Small intestine (tissue), 7 donors: ENCODE data around the gene RBBP4. TPM values are rescaled to one million over a fixed set of nuclear protein-coding genes. Genes with fewer than 3 reads are reported as not detected.

Experiments used
- DNase-seq, 2 donors: peaks; one replicate each; pipeline versions ENCODE4 v3.0.0 to v3.0.0-alpha.2; 2013
- FAIRE-seq: peaks from 2 replicates; lab custom pipeline; 2012; peaks lifted over from hg19 to GRCh38; lab: Jason Lieb, UNC
- H3K27ac ChIP-seq, 3 donors: one replicate each; pipeline ENCODE4 v1.5.1; 2013; ENCODE audit warnings: low read length in 2 of 3, mild to moderate bottlenecking in 2 of 3, control low read depth in 1 of 3, inconsistent platforms in 1 of 3, low read depth in 1 of 3, moderate library complexity in 1 of 3
- H3K27me3 ChIP-seq, 3 donors: one replicate each; pipeline ENCODE4 v1.6.1; 2013; ENCODE audit warnings: low read length in 3 of 3, inconsistent platforms in 1 of 3; ENCODE audit not compliant: control insufficient read depth in 3 of 3, insufficient read depth in 3 of 3
- H3K36me3 ChIP-seq, 3 donors: one replicate each; pipeline ENCODE4 v1.6.1; 2013; ENCODE audit warnings: low read length in 3 of 3, inconsistent platforms in 1 of 3, low read depth in 1 of 3, mild to moderate bottlenecking in 1 of 3, moderate library complexity in 1 of 3; ENCODE audit not compliant: control insufficient read depth in 3 of 3, insufficient read depth in 2 of 3
- H3K4me1 ChIP-seq, 3 donors: one replicate each; pipeline ENCODE4 v1.6.1; 2013; ENCODE audit warnings: low read length in 2 of 3, inconsistent platforms in 1 of 3, low read depth in 1 of 3, mild to moderate bottlenecking in 1 of 3, moderate library complexity in 1 of 3; ENCODE audit not compliant: control insufficient read depth in 3 of 3, insufficient read depth in 2 of 3
- H3K4me3 ChIP-seq, 3 donors: one replicate each; pipeline ENCODE4 v1.5.1; 2013; ENCODE audit warnings: low read length in 3 of 3, control low read depth in 1 of 3, inconsistent platforms in 1 of 3, low read depth in 1 of 3, mild to moderate bottlenecking in 1 of 3, moderate library complexity in 1 of 3
- H3K9me3 ChIP-seq, 2 donors: one replicate each; pipeline ENCODE4 v1.6.1; 2013; ENCODE audit warnings: low read depth in 1 of 2, low read length in 1 of 2; ENCODE audit not compliant: control insufficient read depth in 2 of 2, insufficient read depth in 1 of 2
- WGBS, 3 donors: extraction: QIAGEN DNeasy Blood & Tissue Kit; methylation state at CpG; one replicate each; pipeline ENCODE4 v1.1.7; 2013; 5-methylcytosine and 5-hydroxymethylcytosine counted together
- polyA plus RNA-seq, 4 donors: library from polyadenylated mRNA; stranded (reverse) in 3 of 4; unstranded in 1 of 4; fragments of 200-250 nt in 3 of 4; fragments of 120-200 nt in 1 of 4; gene quantifications; one replicate each; pipeline versions ENCODE4 v1.2.1 to v1.2.3, GENCODE V29; 2013
- donor health status: healthy with polysubstance abuse.
- donor health status: control.
- donor health status: control.
- donor health status: Bipolar disorder and iron deficiency.
- donor health status: healthy.

Gene RBBP4
- polyA plus RNA-seq, 4 donors: 38.7 to 160 (median 60.0) TPM

GRCh38 chr1:32714277-32714676, 63.3 kb downstream of the RBBP4 start:
- Histone ChIP-seq H3K4me1 (peaks cover 3 to 32% (median 3%) of the 10 kb centered on the region in 3 donors), H3K27me3 (no peaks in the 10 kb centered on the region), H3K27ac (no peak overlapping the region), H3K36me3 (no peaks in the 10 kb centered on the region), H3K9me3 (no peaks in the 10 kb centered on the region), H3K4me3 (no peak overlapping the region)
- DNase-seq (peak in 1 of 2 donors; percentile 62), FAIRE-seq (no peak)
- 70 to 81% (median 72%) methylated on average over 4 of the region's 4 CpGs for WGBS, 3 donors

DNA sequence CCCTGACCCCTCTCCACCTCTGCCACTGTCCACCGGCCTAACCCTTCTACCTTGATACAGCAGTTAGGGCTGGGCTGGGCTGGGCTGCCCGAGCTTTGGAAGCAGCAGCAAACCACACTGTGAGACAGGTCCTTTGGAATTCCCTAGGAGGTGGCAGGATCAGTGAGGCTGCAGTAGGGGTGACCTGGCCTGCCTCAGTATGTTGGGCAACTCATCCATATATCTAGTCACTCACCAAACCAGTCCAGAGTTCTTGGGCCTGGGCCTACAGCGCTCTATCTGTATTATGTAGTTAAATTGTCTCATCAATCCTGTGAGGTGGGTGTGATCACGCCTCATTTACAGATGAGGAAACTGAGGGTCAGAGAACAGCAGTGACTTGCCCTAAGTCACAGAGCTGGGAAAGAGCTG, 64.9 kb downstream of the RBBP4 start:
- Histone ChIP-seq H3K27me3 (no peaks in the 10 kb centered on the region), H3K4me1 (peaks cover 3 to 32% (median 3%) of the 10 kb centered on the region in 3 donors), H3K4me3 (no peak overlapping the region), H3K27ac (peak overlapping the region; percentile 73 to 78 (median 77)), H3K36me3 (no peaks in the 10 kb centered on the region), H3K9me3 (no peaks in the 10 kb centered on the region)
- no peak for FAIRE-seq
- WGBS, 3 donors: 50 to 74% (median 71%) methylated on average over 4 of the region's 4 CpGs
- DNase-seq: peak in 1 of 2 donors; percentile 34

DNA sequence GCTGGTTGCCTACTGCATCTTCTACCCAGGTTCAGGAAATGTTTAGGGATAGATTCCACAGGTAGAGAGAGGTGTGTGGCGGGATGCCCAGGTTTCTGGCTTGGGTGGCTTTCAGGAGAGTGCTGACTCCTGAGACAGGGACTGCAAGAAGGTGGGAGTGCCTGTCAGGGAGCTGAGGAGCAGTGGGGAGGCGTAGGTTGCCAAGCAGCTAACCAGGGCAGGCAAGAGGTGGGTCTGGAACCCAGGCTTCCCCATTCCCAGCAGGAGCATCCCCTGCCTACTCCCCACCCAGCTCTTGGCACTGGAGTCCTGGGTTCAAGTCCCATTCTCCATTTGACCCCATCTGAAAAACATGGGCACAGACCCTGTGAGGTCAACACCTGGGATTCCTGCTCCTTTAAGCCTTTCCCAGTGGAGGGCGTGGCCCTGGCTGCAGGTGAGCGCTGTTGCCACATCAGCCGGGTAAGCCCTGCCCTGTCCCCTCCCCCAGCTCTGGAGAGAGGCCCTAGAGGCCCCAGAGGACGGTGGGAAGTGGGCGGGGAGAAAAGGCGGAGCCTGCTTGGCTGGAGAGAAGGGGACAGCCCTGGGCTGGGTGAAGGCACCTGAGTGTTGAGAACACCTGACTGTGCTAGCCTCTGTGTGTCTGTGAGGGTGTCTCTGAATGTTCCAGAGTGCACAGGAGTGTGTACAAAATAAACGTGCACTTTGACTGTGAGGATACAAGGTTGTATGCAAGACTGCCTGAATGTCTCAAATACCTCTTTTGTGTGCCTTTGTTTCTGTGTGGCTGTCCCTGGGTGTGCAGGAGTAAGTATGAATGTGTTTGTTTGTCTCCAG, 65.5 kb downstream of the RBBP4 start:
- FAIRE-seq (no peak), DNase-seq (peak; percentile 99)
- Histone ChIP-seq H3K4me1 (peaks cover 3 to 32% (median 3%) of the 10 kb centered on the region in 3 donors), H3K4me3 (no peak overlapping the region), H3K27ac (peak overlapping the region; percentile 73 to 78 (median 77)), H3K9me3 (no peaks in the 10 kb centered on the region), H3K27me3 (no peaks in the 10 kb centered on the region), H3K36me3 (no peaks in the 10 kb centered on the region)
- 17 to 21% (median 19%) methylated on average over 9 of the region's 9 CpGs for WGBS, 3 donors

- FAIRE-seq (no peak), DNase-seq (no peak)
- peaks cover 3 to 30% (median 3%) of the 10 kb centered on the region in 3 donors for H3K4me1 ChIP-seq
- H3K36me3 ChIP-seq: no peaks in the 10 kb centered on the region
- H3K4me3 ChIP-seq: no peak overlapping the region
- no peaks in the 10 kb centered on the region for H3K9me3 ChIP-seq
- H3K27me3 ChIP-seq: no peaks in the 10 kb centered on the region
- H3K27ac ChIP-seq: peak overlapping the region in 1 of 3 donors; percentile 58
- WGBS, 3 donors: 89 to 91% (median 90%) methylated on average over 4 of the region's 4 CpGs
These were observed 66.5 kb downstream of the RBBP4 start for GRCh38 chr1:32717503-32717902.

DNA sequence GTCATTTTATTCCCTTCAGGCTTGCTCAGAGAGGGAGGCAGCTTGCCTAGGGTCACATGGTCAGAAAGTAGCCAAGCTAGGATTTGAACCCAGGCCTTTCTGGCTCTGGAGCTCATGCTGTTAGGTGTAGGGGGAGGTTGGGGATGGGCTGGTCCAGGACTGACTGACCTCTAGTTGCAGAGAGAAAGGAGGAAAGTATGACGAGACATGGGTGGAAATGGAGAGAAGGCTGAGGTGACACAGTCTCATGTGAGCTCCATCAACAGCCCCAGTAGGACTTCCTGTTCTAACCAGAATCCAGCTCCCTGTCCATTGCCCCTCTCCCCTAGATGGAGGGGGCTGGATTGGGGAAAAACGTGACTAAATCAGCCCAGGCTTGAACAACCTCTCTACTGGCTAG, 67.0 kb downstream of the RBBP4 start:
- H3K4me1 ChIP-seq: peaks cover 3 to 30% (median 3%) of the 10 kb centered on the region in 3 donors
- no peak overlapping the region for H3K4me3 ChIP-seq
- no peak overlapping the region for H3K27ac ChIP-seq
- H3K9me3 ChIP-seq: no peaks in the 10 kb centered on the region
- H3K27me3 ChIP-seq: no peaks in the 10 kb centered on the region
- WGBS, 3 donors: 66 to 77% (median 69%) methylated on average over 2 of the region's 2 CpGs
- FAIRE-seq (no peak), DNase-seq (no peak)
- no peaks in the 10 kb centered on the region for H3K36me3 ChIP-seq

DNA sequence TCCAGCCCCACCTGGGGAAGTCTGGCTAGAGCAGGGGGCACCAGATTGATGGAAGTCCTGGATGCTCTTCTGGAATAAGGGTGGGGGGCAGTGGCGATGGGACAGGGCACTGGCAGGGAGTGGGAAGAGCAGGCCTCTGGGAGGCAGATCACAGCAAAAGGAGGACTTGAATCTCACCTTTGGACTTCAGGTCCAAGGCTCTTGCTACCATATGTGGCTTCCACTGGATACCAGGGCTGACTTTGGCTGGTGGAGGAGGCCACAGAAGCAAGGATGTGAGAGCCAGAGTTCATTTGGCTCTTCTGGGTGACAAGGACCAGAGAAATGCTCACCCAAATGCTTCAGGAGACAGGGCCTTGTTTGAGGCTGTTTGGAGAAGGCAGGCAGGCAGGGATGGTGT, 67.5 kb downstream of the RBBP4 start:
- no peak overlapping the region for H3K27ac ChIP-seq
- no peaks in the 10 kb centered on the region for H3K27me3 ChIP-seq
- 67 to 85% (median 69%) methylated on average over 1 of the region's 1 CpG for WGBS, 3 donors
- H3K36me3 ChIP-seq: no peaks in the 10 kb centered on the region
- DNase-seq: peak; percentile 37 to 52
- peaks cover 3 to 30% (median 3%) of the 10 kb centered on the region in 3 donors for H3K4me1 ChIP-seq
- no peaks in the 10 kb centered on the region for H3K9me3 ChIP-seq
- no peak overlapping the region for H3K4me3 ChIP-seq
- no peak for FAIRE-seq

- 80 to 87% (median 81%) methylated on average over 4 of the region's 4 CpGs for WGBS, 3 donors
- H3K9me3 ChIP-seq: no peaks in the 10 kb centered on the region
- no peak for FAIRE-seq
These were observed 68.8 kb downstream of the RBBP4 start for GRCh38 chr1:32719681-32720275.

GRCh38 chr1:32724678-32725614, 73.9 kb downstream of the RBBP4 start:
- H3K9me3 ChIP-seq: no peaks in the 10 kb centered on the region
- H3K27ac ChIP-seq: no peak overlapping the region
- H3K36me3 ChIP-seq: no peaks in the 10 kb centered on the region
- WGBS, 3 donors: 43 to 48% (median 43%) methylated on average over 14 of the region's 14 CpGs
- no peak overlapping the region for H3K4me3 ChIP-seq
- H3K27me3 ChIP-seq: no peaks in the 10 kb centered on the region
- FAIRE-seq (no peak), DNase-seq (peak; percentile 55 to 80)
- peaks cover 0 to 2% (median 0%) of the 10 kb centered on the region in 3 donors for H3K4me1 ChIP-seq

More at GRCh38 chr1:32719681-32720275, 68.8 kb downstream of the RBBP4 start:
- DNase-seq: no peak
- peaks cover 3 to 25% (median 3%) of the 10 kb centered on the region in 3 donors for H3K4me1 ChIP-seq
- H3K27ac ChIP-seq: no peak overlapping the region
- no peaks in the 10 kb centered on the region for H3K36me3 ChIP-seq
- H3K4me3 ChIP-seq: no peak overlapping the region
- H3K27me3 ChIP-seq: no peaks in the 10 kb centered on the region
